Liver (tissue), 9 donors: ENCODE data around the gene CYP4F3. TPM values are rescaled to one million over a fixed set of nuclear protein-coding genes. Genes with fewer than 3 reads are reported as not detected.

Source experiments
- DNase-seq: peaks from one replicate; pipeline ENCODE4 v3.0.0-alpha.2; 2017; ENCODE audit warnings: low spot score
- H3K27ac ChIP-seq, 2 donors: one replicate each; pipeline ENCODE4 v1.7.0; 2013; ENCODE audit warnings: inconsistent platforms in 2 of 2, low read length in 2 of 2, control low read depth in 1 of 2, low read depth in 1 of 2, mild to moderate bottlenecking in 1 of 2
- H3K27me3 ChIP-seq, 4 donors: one replicate each; pipeline versions ENCODE4 v1.6.1 to v1.7.0; 2013; ENCODE audit warnings: low read length in 3 of 4, inconsistent platforms in 1 of 4, mild to moderate bottlenecking in 1 of 4, moderate library complexity in 1 of 4; ENCODE audit not compliant: control insufficient read depth in 4 of 4, insufficient read depth in 4 of 4
- H3K36me3 ChIP-seq, 4 donors: one replicate each; pipeline versions ENCODE4 v1.6.1 to v1.7.0; 2013; ENCODE audit warnings: low read length in 3 of 4, mild to moderate bottlenecking in 3 of 4, low read depth in 1 of 4, moderate library complexity in 1 of 4; ENCODE audit not compliant: control insufficient read depth in 4 of 4, insufficient read depth in 3 of 4
- H3K4me1 ChIP-seq, 4 donors: one replicate each; pipeline versions ENCODE4 v1.6.1 to v1.7.0; 2013; ENCODE audit warnings: low read length in 3 of 4, mild to moderate bottlenecking in 3 of 4, moderate library complexity in 1 of 4; ENCODE audit not compliant: control insufficient read depth in 4 of 4, insufficient read depth in 4 of 4
- H3K4me3 ChIP-seq, 3 donors: one replicate each; pipeline versions ENCODE4 v1.6.1 to v1.7.0; 2013; ENCODE audit warnings: low read length in 3 of 3, control low read depth in 1 of 3, low read depth in 1 of 3, mild to moderate bottlenecking in 1 of 3
- H3K9ac ChIP-seq, 2 donors: one replicate each; pipeline ENCODE4 v1.7.0; 2013; ENCODE audit warnings: low read length in 2 of 2, mild to moderate bottlenecking in 2 of 2, moderate library complexity in 2 of 2, control low read depth in 1 of 2, low read depth in 1 of 2
- H3K9me3 ChIP-seq, 4 donors: one replicate each; pipeline versions ENCODE4 v1.6.1 to v1.7.0; 2013; ENCODE audit warnings: low read length in 3 of 4; ENCODE audit not compliant: control insufficient read depth in 4 of 4
- ATF3 ChIP-seq: IDR thresholded peaks from 2 replicates; pipeline ENCODE4 v1.6.1; 2016; ENCODE audit warnings: antibody characterized with exemption
- CTCF ChIP-seq: fragments of 150-350 bp; IDR thresholded peaks from 2 replicates; pipeline ENCODE4 v1.5.1; 2017; ENCODE audit warnings: improper control_type of control experiment, low read depth, low read length; ENCODE audit not compliant: missing input control
- EGR1 ChIP-seq, 2 donors: IDR thresholded peaks; 2 replicates each; pipeline ENCODE4 v1.6.1; 2016 to 2018; ENCODE audit warnings: antibody characterized with exemption in 2 of 2, low read depth in 2 of 2
- FOXA1 ChIP-seq: IDR thresholded peaks from 2 replicates; pipeline ENCODE4 v1.6.1; 2016; ENCODE audit warnings: antibody characterized with exemption
- FOXA2 ChIP-seq: IDR thresholded peaks from 2 replicates; pipeline ENCODE4 v1.6.1; 2016; ENCODE audit warnings: antibody characterized with exemption
- HNF4A ChIP-seq, 2 donors: conservative IDR thresholded peaks; 2 replicates each; pipeline ENCODE4 v1.6.1; 2016; ENCODE audit warnings: antibody characterized with exemption in 2 of 2, mild to moderate bottlenecking in 2 of 2
- HNF4G ChIP-seq: IDR thresholded peaks from 2 replicates; pipeline ENCODE4 v1.6.1; 2016; ENCODE audit warnings: antibody characterized with exemption
- JUND ChIP-seq, 2 donors: IDR thresholded peaks; 2 replicates each; pipeline ENCODE4 v1.6.1; 2016; ENCODE audit warnings: antibody characterized with exemption in 2 of 2
- MAX ChIP-seq: IDR thresholded peaks from 2 replicates; pipeline ENCODE4 v1.6.1; 2016; ENCODE audit warnings: antibody characterized with exemption
- RAD21 ChIP-seq, 2 donors: IDR thresholded peaks; 2 replicates each; pipeline ENCODE4 v1.6.1; 2016; ENCODE audit warnings: antibody characterized with exemption in 2 of 2, mild to moderate bottlenecking in 2 of 2
- REST ChIP-seq: IDR thresholded peaks from 2 replicates; pipeline ENCODE4 v1.6.1; 2016; ENCODE audit warnings: antibody characterized with exemption, mild to moderate bottlenecking
- RXRA ChIP-seq, 2 donors: IDR thresholded peaks; 2 replicates each; pipeline ENCODE4 v1.6.1; 2017 to 2018; ENCODE audit warnings: antibody characterized with exemption in 2 of 2, mild to moderate bottlenecking in 1 of 2
- SP1 ChIP-seq: IDR thresholded peaks from 2 replicates; pipeline ENCODE4 v1.6.1; 2018; ENCODE audit warnings: antibody characterized with exemption, mild to moderate bottlenecking
- TAF1 ChIP-seq: conservative IDR thresholded peaks from 2 replicates; pipeline ENCODE4 v1.6.1; 2016; ENCODE audit warnings: antibody characterized with exemption, mild to moderate bottlenecking
- YY1 ChIP-seq: IDR thresholded peaks from 2 replicates; pipeline ENCODE4 v1.6.1; 2016; ENCODE audit warnings: antibody characterized with exemption, mild to moderate bottlenecking
- ZBTB33 ChIP-seq: IDR thresholded peaks from 2 replicates; pipeline ENCODE4 v1.6.1; 2016; ENCODE audit warnings: antibody characterized with exemption
- WGBS: extraction: QIAGEN DNeasy Blood & Tissue Kit; methylation state at CpG from one replicate; pipeline ENCODE4 v1.1.7; 2013; 5-methylcytosine and 5-hydroxymethylcytosine counted together
- polyA plus RNA-seq, 2 donors: library from polyadenylated mRNA; stranded (reverse) in 1 of 2; unstranded in 1 of 2; fragments of 200-250 nt in 1 of 2; fragments of >200 nt in 1 of 2; fragmentation: Nextera tagmentation in 1 of 2; extraction: Ambion mirVana in 1 of 2; gene quantifications; one replicate each; pipeline versions ENCODE4 v1.2.1 to v1.2.3, GENCODE V29; 2013 to 2015
- total RNA-seq, 2 donors: library from RNA; depleted of rRNA; stranded (reverse); fragments of >200 nt; gene quantifications; one replicate each; pipeline ENCODE4 v1.2.3, GENCODE V29; 2014
- donor health status: healthy.
- donor health status: healthy.
- donor health status: healthy.
- donor health status: healthy.
- donor health status: healthy.

CYP4F3 gene
- total and polyA plus RNA-seq, 4 donors = 58.4 to 168 (median 128) TPM

GRCh38 chr19:15696654-15697194 lies 56.0 kb downstream of the CYP4F3 start:
- H3K4me3 ChIP-seq = no peak overlapping the region
- H3K9me3 ChIP-seq = no peaks in the 10 kb centered on the region
- DNase-seq = no peak
- H3K27me3 ChIP-seq = no peaks in the 10 kb centered on the region
- H3K36me3 ChIP-seq = peaks cover 2 to 15% (median 11%) of the 10 kb centered on the region in 4 donors
- peaks cover 0 to 6% (median 2%) of the 10 kb centered on the region in 4 donors for H3K4me1 ChIP-seq
- H3K9ac ChIP-seq = no peak overlapping the region
- no peak for TF ChIP-seq HNF4A (conservative IDR thresholded peaks at IDR 0.05)
- TF ChIP-seq RXRA (IDR thresholded peaks at IDR 0.05) = no peak
- TF ChIP-seq FOXA2 = no peak
- TF ChIP-seq FOXA1 = no peak
- no peak for TF ChIP-seq YY1
- TF ChIP-seq CTCF = no peak
- no peak for TF ChIP-seq RAD21 (IDR thresholded peaks at IDR 0.05)
- no peak for TF ChIP-seq ATF3
- TF ChIP-seq TAF1 = no peak
- TF ChIP-seq ZBTB33 = no peak
- TF ChIP-seq MAX = no peak
- TF ChIP-seq SP1 = no peak
- TF ChIP-seq EGR1 (IDR thresholded peaks at IDR 0.05; ENCODE audit: low read depth in 2 of 2) = no peak
- no peak for TF ChIP-seq HNF4G
- TF ChIP-seq JUND (IDR thresholded peaks at IDR 0.05) = no peak
- TF ChIP-seq REST = no peak
- H3K27ac ChIP-seq = no peak overlapping the region
- WGBS = 83% methylated on average over 19 of the region's 19 CpGs
